ENCODE data around the gene KY. TPM values are rescaled to one million over a fixed set of nuclear protein-coding genes. Genes with fewer than 3 reads are reported as not detected.

Gene KY
- total RNA-seq, 3 donors from 2014 or later = 0.33 to 1.2 TPM; not detected in 1

DNA sequence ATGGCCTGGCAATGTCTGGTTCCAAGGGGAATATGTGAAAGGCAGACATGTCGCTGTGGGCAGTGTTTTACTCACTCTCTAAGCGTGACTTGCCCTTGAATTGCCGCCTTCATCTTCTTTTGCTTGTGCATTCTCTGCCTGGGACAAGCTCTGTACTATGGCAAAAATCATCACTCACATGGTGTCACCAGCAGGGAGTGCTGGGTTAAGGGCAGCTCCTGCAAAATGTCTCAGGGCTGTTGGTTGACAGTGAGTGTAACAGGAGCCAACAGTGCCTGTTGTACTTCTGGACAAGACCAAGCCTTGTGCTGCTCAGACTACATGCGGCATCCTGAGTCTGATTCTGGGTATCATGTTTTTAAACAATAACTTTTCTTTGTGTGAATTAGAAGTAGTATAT lies 45.3 kb upstream of the KY start:
- peak overlapping the region; percentile 61 to 63 for H3K27ac ChIP-seq
- H3K4me3 ChIP-seq = no peak overlapping the region
- H3K36me3 ChIP-seq = no peaks in the 10 kb centered on the region
- H3K4me1 ChIP-seq = no peaks in the 10 kb centered on the region
- no peaks in the 10 kb centered on the region for H3K9me3 ChIP-seq
- DNase-seq (ENCODE audit: low spot score in 2 of 2) = no peak
- TF ChIP-seq POLR2AphosphoS5 (IDR thresholded peaks at IDR 0.05) = no peak
- TF ChIP-seq, protein P1, sequence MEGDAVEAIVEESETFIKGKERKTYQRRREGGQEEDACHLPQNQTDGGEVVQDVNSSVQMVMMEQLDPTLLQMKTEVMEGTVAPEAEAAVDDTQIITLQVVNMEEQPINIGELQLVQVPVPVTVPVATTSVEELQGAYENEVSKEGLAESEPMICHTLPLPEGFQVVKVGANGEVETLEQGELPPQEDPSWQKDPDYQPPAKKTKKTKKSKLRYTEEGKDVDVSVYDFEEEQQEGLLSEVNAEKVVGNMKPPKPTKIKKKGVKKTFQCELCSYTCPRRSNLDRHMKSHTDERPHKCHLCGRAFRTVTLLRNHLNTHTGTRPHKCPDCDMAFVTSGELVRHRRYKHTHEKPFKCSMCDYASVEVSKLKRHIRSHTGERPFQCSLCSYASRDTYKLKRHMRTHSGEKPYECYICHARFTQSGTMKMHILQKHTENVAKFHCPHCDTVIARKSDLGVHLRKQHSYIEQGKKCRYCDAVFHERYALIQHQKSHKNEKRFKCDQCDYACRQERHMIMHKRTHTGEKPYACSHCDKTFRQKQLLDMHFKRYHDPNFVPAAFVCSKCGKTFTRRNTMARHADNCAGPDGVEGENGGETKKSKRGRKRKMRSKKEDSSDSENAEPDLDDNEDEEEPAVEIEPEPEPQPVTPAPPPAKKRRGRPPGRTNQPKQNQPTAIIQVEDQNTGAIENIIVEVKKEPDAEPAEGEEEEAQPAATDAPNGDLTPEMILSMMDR (IDR thresholded peaks at IDR 0.05) = no peak
- TF ChIP-seq POLR2A (IDR thresholded peaks at IDR 0.05) = no peak
- intact Hi-C loops (cut with DNase I; ENCODE audit: low total_unique reads) = no loop called here
- no peaks in the 10 kb centered on the region for H3K27me3 ChIP-seq

DNA sequence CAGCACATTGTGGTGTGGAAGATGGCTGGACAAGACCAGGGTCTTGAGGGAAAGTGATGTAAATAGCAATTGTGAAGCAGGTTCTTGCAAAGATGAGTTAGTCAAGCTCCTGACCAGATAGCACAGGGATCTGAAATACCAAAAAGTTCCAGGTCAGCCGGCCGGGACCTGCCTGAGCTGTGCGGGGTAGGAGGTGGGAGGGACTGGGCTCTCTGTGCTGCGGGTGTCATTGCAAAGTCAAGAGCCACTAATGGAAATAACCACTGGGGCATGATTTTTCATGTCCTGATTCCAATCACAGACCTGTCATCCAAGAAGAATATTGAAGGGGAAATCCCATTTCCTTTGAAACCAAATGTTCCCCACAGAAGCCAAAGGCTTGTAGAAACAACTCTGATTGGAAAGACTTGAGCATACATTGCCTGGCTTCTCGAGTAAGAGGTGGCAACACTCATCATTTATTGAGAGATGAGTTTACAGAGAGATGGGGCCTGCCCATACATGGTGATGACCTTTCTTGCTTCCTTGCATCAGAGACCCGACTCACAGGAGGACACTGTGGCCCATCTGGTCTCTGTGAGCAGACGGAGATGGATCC lies 44.2 kb upstream of the KY start:
- TF ChIP-seq POLR2AphosphoS5 (IDR thresholded peaks at IDR 0.05) (no peak), POLR2A (IDR thresholded peaks at IDR 0.05) (no peak)
- TF ChIP-seq, protein P1 (IDR thresholded peaks at IDR 0.05) = no peak
- Histone ChIP-seq H3K27ac (peak overlapping the region; percentile 61 to 63), H3K9me3 (no peaks in the 10 kb centered on the region), H3K4me1 (no peaks in the 10 kb centered on the region), H3K36me3 (no peaks in the 10 kb centered on the region), H3K27me3 (no peaks in the 10 kb centered on the region), H3K4me3 (no peak overlapping the region)
- intact Hi-C loops (cut with DNase I; ENCODE audit: low total_unique reads) = no loop called here
- DNase-seq (ENCODE audit: low spot score in 2 of 2) = peak in 1 of 2 donors; percentile 58

DNA sequence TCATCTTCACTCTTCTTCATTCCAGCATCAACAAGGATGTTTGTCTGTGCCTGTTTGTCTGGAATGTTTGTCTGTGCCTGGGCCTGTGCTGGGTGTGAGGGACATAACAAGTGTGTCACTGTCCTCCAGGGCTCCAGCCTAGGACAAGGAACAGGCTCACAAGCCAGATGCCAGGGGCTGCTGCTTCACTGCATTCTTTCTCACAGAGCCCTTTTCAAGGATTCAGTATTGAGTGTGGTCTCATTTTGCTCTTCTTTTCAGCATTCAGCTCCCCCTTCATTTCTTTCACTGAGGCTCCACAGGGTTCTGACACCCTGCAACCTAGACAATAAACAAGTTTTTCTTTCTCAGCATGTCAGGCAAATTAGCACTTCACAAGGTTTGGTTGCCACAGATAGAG lies 43.6 kb upstream of the KY start:
- H3K9me3 ChIP-seq = no peaks in the 10 kb centered on the region
- H3K27me3 ChIP-seq = no peaks in the 10 kb centered on the region
- no peaks in the 10 kb centered on the region for H3K36me3 ChIP-seq
- peak overlapping the region; percentile 48 to 63 for H3K27ac ChIP-seq
- intact Hi-C loops (cut with DNase I; ENCODE audit: low total_unique reads) = no loop called here
- TF ChIP-seq POLR2A (IDR thresholded peaks at IDR 0.05) (no peak), POLR2AphosphoS5 (IDR thresholded peaks at IDR 0.05) (no peak)
- TF ChIP-seq, protein P1 (IDR thresholded peaks at IDR 0.05) = no peak
- H3K4me1 ChIP-seq = no peaks in the 10 kb centered on the region
- H3K4me3 ChIP-seq = no peak overlapping the region
- DNase-seq (ENCODE audit: low spot score in 2 of 2) = peak in 1 of 2 donors; percentile 60

DNA sequence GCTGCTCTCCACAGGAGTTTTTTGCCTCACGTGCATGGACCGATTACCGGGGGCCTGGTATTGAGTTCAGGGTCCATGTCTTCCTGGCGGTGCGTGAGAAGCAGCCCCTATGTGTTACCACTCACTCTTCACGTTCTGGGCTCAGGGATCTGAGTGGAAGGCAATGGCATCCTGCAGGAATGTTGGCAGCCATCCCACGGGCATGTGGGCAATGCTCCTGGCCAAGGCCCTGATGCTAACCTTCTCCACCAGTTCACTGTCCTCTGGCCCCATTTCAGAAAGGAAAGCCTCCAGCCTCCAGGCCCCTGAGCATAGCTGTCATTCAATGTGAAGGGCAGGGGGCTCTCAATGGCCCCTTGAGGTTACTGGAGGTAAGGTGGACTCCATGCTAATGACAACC lies 43.0 kb upstream of the KY start:
- Histone ChIP-seq H3K36me3 (no peaks in the 10 kb centered on the region), H3K4me3 (no peak overlapping the region), H3K9me3 (no peaks in the 10 kb centered on the region), H3K27ac (peak overlapping the region; percentile 48 to 62), H3K27me3 (no peaks in the 10 kb centered on the region), H3K4me1 (no peaks in the 10 kb centered on the region)
- intact Hi-C loops (cut with DNase I; ENCODE audit: low total_unique reads) = no loop called here
- peak in 1 of 2 donors; percentile 55 for DNase-seq (ENCODE audit: low spot score in 2 of 2)
- TF ChIP-seq, protein P1 (IDR thresholded peaks at IDR 0.05) = no peak
- no peak for TF ChIP-seq POLR2A (IDR thresholded peaks at IDR 0.05)
- no peak for TF ChIP-seq POLR2AphosphoS5 (IDR thresholded peaks at IDR 0.05)

DNA sequence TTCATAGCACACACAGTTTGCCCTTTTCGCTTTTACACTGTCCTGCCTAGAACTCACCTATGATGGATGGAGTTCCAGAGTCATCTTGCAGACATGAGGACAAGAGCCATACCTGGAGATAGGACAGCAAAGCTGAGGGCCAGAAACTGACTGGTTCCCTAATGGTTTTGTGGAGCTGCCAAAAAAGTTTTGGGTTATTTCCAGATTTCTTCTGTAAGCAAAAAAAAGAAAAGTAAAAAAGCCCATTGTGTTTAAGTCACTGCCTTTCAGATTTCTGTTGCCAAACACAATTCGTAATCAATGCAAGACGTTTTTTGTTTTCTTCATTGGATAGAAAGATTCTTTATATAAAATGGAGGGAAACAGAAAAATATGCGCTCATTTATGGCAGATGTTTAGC lies 42.4 kb upstream of the KY start:
- intact Hi-C loops (cut with DNase I; ENCODE audit: low total_unique reads) = no loop called here
- Histone ChIP-seq H3K4me3 (no peak overlapping the region), H3K27ac (peak overlapping the region; percentile 12 to 62), H3K4me1 (no peaks in the 10 kb centered on the region), H3K27me3 (no peaks in the 10 kb centered on the region), H3K9me3 (no peaks in the 10 kb centered on the region), H3K36me3 (no peaks in the 10 kb centered on the region)
- no peak for DNase-seq (ENCODE audit: low spot score in 2 of 2)
- TF ChIP-seq, protein P1 (IDR thresholded peaks at IDR 0.05) = no peak
- no peak for TF ChIP-seq POLR2AphosphoS5 (IDR thresholded peaks at IDR 0.05)
- TF ChIP-seq POLR2A (IDR thresholded peaks at IDR 0.05) = no peak

All from breast epithelium (tissue), 4 donors.